K562 (cell line): ENCODE data around the gene TMC6. TPM values are rescaled to one million over a fixed set of nuclear protein-coding genes. Genes with fewer than 3 reads are reported as not detected.
A peak's percentile ranks its signal among the peaks of the same experiment; 100 is the strongest.

Experiments
- ATAC-seq: fragments of 200-7000 bp; cut with Tn5 transposase; 3 replicates; pipeline ENCODE4 v1.9.1; 2020; ENCODE audit warnings: moderate library complexity
- BruUV-seq: library from RNA; stranded (reverse); fragments of 400-500 nt; replicated peaks from 2 replicates; lab custom pipeline; 2021; lab: Mats Ljungman, UMichigan
- CTCF ChIA-PET: fragments of 300-600 bp; formaldehyde crosslinking; extraction: SDS; loops from one replicate; lab custom pipeline; 2021; ENCODE audit warnings: low intra/inter-chr PET ratio; lab: Yijun Ruan, JAX
- POLR2A ChIA-PET: fragments of 300-600, 350-650 bp; sonication (Branson Sonifier 250); formaldehyde crosslinking; extraction: SDS; loops from one replicate; lab custom pipeline; 2021; ENCODE audit warnings: antibody characterized with exemption, inconsistent platforms; lab: Yijun Ruan, JAX
- DNase-seq, 4 experiments: peaks; one replicate each; pipeline versions ENCODE4 v3.0.0 to v3.0.0-alpha.2; 2011 to 2018; ENCODE audit warnings: low spot score in 3 of 4, mixed read lengths in 3 of 4; ENCODE audit errors: extremely low read depth in 1 of 4
- FAIRE-seq: peaks from 2 replicates; lab custom pipeline; 2011; peaks lifted over from hg19 to GRCh38; lab: Jason Lieb, UNC
- H2AFZ ChIP-seq: 2 replicates; pipeline ENCODE4 v1.6.0; 2011; ENCODE audit warnings: low read depth, low read length, control low read depth, inconsistent platforms
- H3K27ac ChIP-seq: fragments of 200-600 bp; 3 replicates; pipeline ENCODE4 v1.8.0; 2011; ENCODE audit warnings: low read depth, mild to moderate bottlenecking, control low read depth, inconsistent platforms, low read length, moderate library complexity, mixed read lengths; ENCODE audit errors: extremely low read depth
- H3K27me3 ChIP-seq, 2 experiments: fragments of 300-600 bp in 1 of 2; 2 replicates in 1 of 2; 3 replicates in 1 of 2; pipeline versions ENCODE4 v1.6.0 to v1.8.0; 2011; ENCODE audit warnings: inconsistent platforms in 2 of 2, low read length in 2 of 2, mild to moderate bottlenecking in 1 of 2, mixed read lengths in 1 of 2, moderate library complexity in 1 of 2; ENCODE audit not compliant: control insufficient read depth in 2 of 2, insufficient read depth in 2 of 2
- H3K36me3 ChIP-seq: fragments of 300-600 bp; 3 replicates; pipeline ENCODE4 v1.8.0; 2011; ENCODE audit warnings: mild to moderate bottlenecking, low read length, inconsistent platforms; ENCODE audit not compliant: control insufficient read depth, insufficient read depth
- H3K4me1 ChIP-seq, 2 experiments: fragments of 200-600 bp in 1 of 2; replicated peaks in 1 of 2; 2 replicates in 1 of 2; 3 replicates in 1 of 2; pipeline versions ENCODE4 v1.5.1 to v1.8.0; 2011; ENCODE audit warnings: inconsistent platforms in 2 of 2, low read length in 2 of 2, mild to moderate bottlenecking in 1 of 2, mixed read lengths in 1 of 2, moderate library complexity in 1 of 2; ENCODE audit not compliant: control insufficient read depth in 2 of 2, insufficient read depth in 2 of 2
- H3K4me2 ChIP-seq: 2 replicates; pipeline ENCODE4 v1.6.1; 2011; ENCODE audit warnings: low read length, control low read depth, inconsistent platforms, mixed read lengths; ENCODE audit not compliant: insufficient read depth
- H3K4me3 ChIP-seq: fragments of 200-600 bp; sonication (generic), shearing (Covaris generic); 2 replicates; pipeline ENCODE4 v1.5.1; 2016; ENCODE audit warnings: control low read depth, inconsistent platforms
- H3K79me2 ChIP-seq: fragments of 200-600 bp; 3 replicates; pipeline ENCODE4 v1.8.0; 2011; ENCODE audit warnings: low read length, inconsistent platforms; ENCODE audit not compliant: control insufficient read depth, insufficient read depth
- H3K9ac ChIP-seq, 2 experiments: 2 replicates each; pipeline versions ENCODE4 v1.6.0 to v1.6.1; 2011; ENCODE audit warnings: low read depth in 2 of 2, low read length in 2 of 2, control low read depth in 1 of 2, inconsistent platforms in 1 of 2, mild to moderate bottlenecking in 1 of 2, mixed read lengths in 1 of 2; ENCODE audit not compliant: insufficient read depth in 1 of 2
- H3K9me1 ChIP-seq: one replicate; pipeline ENCODE4 v1.6.0; 2011; ENCODE audit warnings: inconsistent platforms, mild to moderate bottlenecking, low read length, moderate library complexity; ENCODE audit not compliant: control insufficient read depth, insufficient read depth
- H3K9me3 ChIP-seq: replicated peaks from 2 replicates; pipeline ENCODE4 v1.5.1; 2011; ENCODE audit warnings: low read depth, low read length, inconsistent platforms; ENCODE audit not compliant: control insufficient read depth, insufficient read depth
- H4K20me1 ChIP-seq: replicated peaks from 2 replicates; pipeline ENCODE4 v1.6.1; 2011; ENCODE audit warnings: low read length, inconsistent platforms, mixed read lengths; ENCODE audit not compliant: control insufficient read depth, insufficient read depth
- BCL6 ChIP-seq: fragments of 250-450 bp; sonication (Bioruptor Pico); IDR thresholded peaks from 2 replicates; pipeline ENCODE4 v1.4.0; 2020
- CBX8 ChIP-seq: fragments of 200-600 bp; sonication (generic); IDR thresholded peaks from 2 replicates; pipeline ENCODE4 v1.6.1; 2012; ENCODE audit warnings: borderline replicate concordance, mixed run types, low read depth, mild to moderate bottlenecking, moderate library complexity, mixed read lengths, low read length, control low read depth, inconsistent platforms; ENCODE audit not compliant: poor library complexity, severe bottlenecking; ENCODE audit errors: extremely low read depth
- FUS ChIP-seq: fragments of 200-400 bp; formaldehyde crosslinking; optimal IDR thresholded peaks from 2 replicates; pipeline ENCODE3; 2017; ENCODE audit warnings: low read depth, low read length
- HSF4 ChIP-seq: fragments of 250-450 bp; sonication (Bioruptor Pico); IDR thresholded peaks from 2 replicates; pipeline ENCODE4 v2.1.2; 2022; ENCODE audit warnings: mild to moderate bottlenecking, moderate library complexity, borderline replicate concordance
- MCM3 ChIP-seq: fragments of 450-650 bp; IDR thresholded peaks from 2 replicates; pipeline ENCODE4 v1.6.1; 2016
- POLR2A ChIP-seq: fragments of 450-650 bp; conservative IDR thresholded peaks from 2 replicates; pipeline ENCODE4 v1.6.1; 2016
- POLR2AphosphoS5 ChIP-seq: IDR thresholded peaks from 2 replicates; pipeline ENCODE4 v1.6.1; 2011; ENCODE audit warnings: mild to moderate bottlenecking, low read depth, low read length, moderate library complexity; ENCODE audit not compliant: control insufficient read depth, insufficient read depth
- POLR2G ChIP-seq: fragments of 200-400 bp; formaldehyde crosslinking; IDR thresholded peaks from 2 replicates; pipeline ENCODE4 v1.6.1; 2017; ENCODE audit warnings: low read depth, mild to moderate bottlenecking, antibody characterized with exemption, low read length, moderate library complexity
- PURB ChIP-seq: sonication (generic); formaldehyde crosslinking; IDR thresholded peaks from 2 replicates; pipeline ENCODE4 v1.9.0; 2021; ENCODE audit warnings: low read depth, mild to moderate bottlenecking, missing genetic modification reagents
- SIRT6 ChIP-seq: IDR thresholded peaks from one replicate; pipeline ENCODE4 v1.6.1; 2012; ENCODE audit warnings: low read depth, mild to moderate bottlenecking, control low read depth, inconsistent platforms, low read length, moderate library complexity
- SP1 ChIP-seq: sonication (generic); formaldehyde crosslinking; IDR thresholded peaks from 2 replicates; pipeline ENCODE4 v1.8.1; 2022; ENCODE audit warnings: mild to moderate bottlenecking, missing genetic modification reagents
- SUPT5H ChIP-seq: fragments of 450-650 bp; IDR thresholded peaks from 2 replicates; pipeline ENCODE4 v1.6.1; 2016
- TAF7 ChIP-seq: fragments of 450-650 bp; IDR thresholded peaks from 2 replicates; pipeline ENCODE4 v1.6.1; 2016; ENCODE audit warnings: missing genetic modification characterization, missing compliant biosample characterization
- TOE1 ChIP-seq, 2 experiments: fragments of 450-650 bp in 1 of 2; sonication (generic) in 1 of 2; formaldehyde crosslinking in 1 of 2; IDR thresholded peaks; 2 replicates each; pipeline versions ENCODE4 v1.7.1 to v1.8.0; 2016 to 2022; ENCODE audit warnings: borderline replicate concordance in 2 of 2, mild to moderate bottlenecking in 2 of 2, antibody characterized with exemption in 1 of 2, inconsistent platforms in 1 of 2, low read depth in 1 of 2, missing genetic modification reagents in 1 of 2, moderate library complexity in 1 of 2
- ZFX ChIP-seq: sonication (generic); formaldehyde crosslinking; IDR thresholded peaks from 2 replicates; pipeline ENCODE4 v1.8.0; 2022; ENCODE audit warnings: mild to moderate bottlenecking, missing genetic modification reagents, moderate library complexity
- WGBS: fragments of 100-300 bp; shearing (Covaris generic); methylation state at CpG from one replicate; pipeline ENCODE4 v1.1.6; 2016; ENCODE audit warnings: low coverage, mixed read lengths; ENCODE audit not compliant: insufficient coverage; ENCODE audit errors: missing lambda C conversion rate; 5-methylcytosine and 5-hydroxymethylcytosine counted together
- in situ Hi-C: fragments of 300-500 bp; cut with MboI; formaldehyde crosslinking; loops from 4 replicates; pipeline ENCODE4 v1.15.0; 2018; ENCODE audit warnings: inconsistent platforms, mixed read lengths
- intact Hi-C: fragments of 100-400 bp; cut with micrococcal nuclease; formaldehyde crosslinking; loops from 2 replicates; pipeline ENCODE4 v1.14.2; 2022
- polyA plus RNA-seq, 8 experiments: library from polyadenylated mRNA; depleted of rRNA in 4 of 8; stranded (reverse) in 5 of 8; unstranded in 3 of 8; fragments of >200 nt; fragmentation: Nextera tagmentation in 2 of 8; fragmentation: Illumina TruSeq in 1 of 8; extraction: Ambion mirVana in 2 of 8; extraction: Trizol in 1 of 8; gene quantifications; 2 replicates each; pipeline versions ENCODE4 v1.2.1 to v1.2.3, GENCODE V29; 2011 to 2014; ENCODE audit warnings: inconsistent platforms in 1 of 8, missing spikeins in 1 of 8
- total RNA-seq, 7 experiments: library from RNA; depleted of rRNA in 6 of 7; stranded (reverse); fragments of >200 nt in 6 of 7; fragmentation: Illumina TruSeq in 2 of 7; extraction: Trizol in 2 of 7; gene quantifications; 2 replicates each; pipeline versions ENCODE4 v1.2.1 to v1.2.3, GENCODE V29; 2011 to 2021; ENCODE audit warnings: low replicate concordance in 1 of 7

TMC6 gene
- total and polyA plus RNA-seq, 9 of the 15 experiments (the other 6 are each of a cell fraction or from before 2014, with no cell fraction given), result 4.1 to 351 (median 66.9) TPM

GRCh38 chr17:78173097-78173715, 44.7 kb upstream of the TMC6 start:
- intact Hi-C loops, result no loop called here
- ChIA-PET CTCF (no interaction called here), POLR2A (interaction anchor here (0.7 to 1.1 kb wide), 4 partner anchors 10 to 45 kb away, joined by 3 read pairs; no protein-coding TSS in a partner anchor)
- peaks cover 34% of the 10 kb centered on the region for H3K79me2 ChIP-seq
- no peak overlapping the region for H3K27ac ChIP-seq
- H3K9me1 ChIP-seq, result peaks cover 5% of the 10 kb centered on the region
- peaks cover 17% of the 10 kb centered on the region for H4K20me1 ChIP-seq
- DNase-seq, result no peak
- peak overlapping the region in 1 of 2 experiments; percentile 63; a peak in 2 of 4 replicates for H3K9ac ChIP-seq
- no peak for ATAC-seq
- no TSS peak for BruUV-seq
- in situ Hi-C loops, result loop anchor here (5.0 kb wide), 1 partner anchor 61 kb away; no protein-coding TSS in a partner anchor
- H3K36me3 ChIP-seq, result peaks cover 83% of the 10 kb centered on the region; the same call in 2 of the 3 replicates
- H3K9me3 ChIP-seq, result no peaks in the 10 kb centered on the region
- H3K4me1 ChIP-seq, result peaks cover 16 to 71% of the 10 kb centered on the region in 2 experiments
- H2AFZ ChIP-seq, result no peak overlapping the region
- no peak overlapping the region for H3K4me2 ChIP-seq
- no peak overlapping the region for H3K4me3 ChIP-seq
- TF ChIP-seq HSF4 (CRISPR knock-in tag) (no peak), POLR2AphosphoS5 (peak; percentile 55), SP1 (CRISPR knock-in tag) (0 out of 2 replicates have a peak, but pooled peaks have one; percentile 12), TOE1 (IDR thresholded peaks at IDR 0.05; ENCODE audit: borderline replicate concordance) (no peak), TOE1 (CRISPR knock-in tag; IDR thresholded peaks at IDR 0.05; ENCODE audit: borderline replicate concordance, low read depth) (peak; percentile 41; the same call in 1 of the 2 replicates), PURB (CRISPR knock-in tag) (no peak), CBX8 (no peak), ZFX (CRISPR knock-in tag) (peak; percentile 14; the same call in 1 of the 2 replicates), BCL6 (CRISPR knock-in tag) (no peak), FUS (no peak), SIRT6 (peak; percentile 78), MCM3 (no peak), POLR2G (peak; percentile 61; the same call in 1 of the 2 replicates), POLR2A (peak; percentile 39), SUPT5H (0 out of 2 replicates have a peak, but pooled peaks have one; percentile 16), TAF7 (tag) (no peak)
- 78% methylated on average over 10 of the region's 11 CpGs for WGBS
- FAIRE-seq, result no peak
- no peaks in the 10 kb centered on the region for H3K27me3 ChIP-seq
